Mucosa of rectum (tissue), 2 donors: ENCODE data around the gene PEAK1.

Experiments
- H3K27ac ChIP-seq, 2 donors: one replicate each; pipeline ENCODE4 v1.7.0; 2013; ENCODE audit warnings: inconsistent platforms in 2 of 2, low read depth in 2 of 2, low read length in 2 of 2
- H3K27me3 ChIP-seq, 2 donors: one replicate each; pipeline ENCODE4 v1.7.0; 2013; ENCODE audit warnings: low read length in 2 of 2; ENCODE audit not compliant: control insufficient read depth in 2 of 2, insufficient read depth in 2 of 2
- H3K36me3 ChIP-seq, 2 donors: one replicate each; pipeline ENCODE4 v1.7.0; 2013; ENCODE audit warnings: low read length in 2 of 2; ENCODE audit not compliant: control insufficient read depth in 2 of 2, insufficient read depth in 2 of 2
- H3K4me1 ChIP-seq, 2 donors: one replicate each; pipeline ENCODE4 v1.7.0; 2013; ENCODE audit warnings: low read length in 2 of 2, mild to moderate bottlenecking in 1 of 2; ENCODE audit not compliant: control insufficient read depth in 2 of 2, insufficient read depth in 2 of 2
- H3K4me3 ChIP-seq, 2 donors: one replicate each; pipeline ENCODE4 v1.7.0; 2013; ENCODE audit warnings: low read length in 2 of 2
- H3K9ac ChIP-seq, 2 donors: one replicate each; pipeline ENCODE4 v1.7.0; 2013; ENCODE audit warnings: low read length in 2 of 2, low read depth in 1 of 2, mild to moderate bottlenecking in 1 of 2
- H3K9me3 ChIP-seq, 2 donors: one replicate each; pipeline ENCODE4 v1.7.0; 2013; ENCODE audit warnings: low read length in 2 of 2; ENCODE audit not compliant: control insufficient read depth in 2 of 2
- donor health status: healthy.
- donor health status: Normal muscosa, but diverticular disease.

The PEAK1 gene

GRCh38 chr15:77076323-77076915 lies 343.5 kb downstream of the PEAK1 start:
- Histone ChIP-seq H3K27ac (no peak overlapping the region), H3K9me3 (no peaks in the 10 kb centered on the region)

GRCh38 chr15:77075528-77075927 lies 344.4 kb downstream of the PEAK1 start:
- Histone ChIP-seq H3K4me1 (peaks cover 3 to 4% of the 10 kb centered on the region in 2 donors), H3K27me3 (no peaks in the 10 kb centered on the region), H3K27ac (no peak overlapping the region), H3K9ac (no peak overlapping the region), H3K4me3 (no peak overlapping the region), H3K9me3 (no peaks in the 10 kb centered on the region), H3K36me3 (no peaks in the 10 kb centered on the region)

More at GRCh38 chr15:77076323-77076915, 343.5 kb downstream of the PEAK1 start:
- H3K4me1 ChIP-seq = peaks cover under 1 to 3% of the 10 kb centered on the region in 2 donors
- no peaks in the 10 kb centered on the region for H3K27me3 ChIP-seq
- no peaks in the 10 kb centered on the region for H3K36me3 ChIP-seq
- H3K9ac ChIP-seq = no peak overlapping the region
- H3K4me3 ChIP-seq = no peak overlapping the region

- Histone ChIP-seq H3K36me3 (no peaks in the 10 kb centered on the region), H3K4me3 (no peak overlapping the region), H3K9ac (no peak overlapping the region), H3K27me3 (no peaks in the 10 kb centered on the region), H3K9me3 (no peaks in the 10 kb centered on the region), H3K4me1 (peaks cover 8 to 9% of the 10 kb centered on the region in 2 donors), H3K27ac (no peak overlapping the region)
Observed at GRCh38 chr15:77074350-77074749, 345.6 kb downstream of the PEAK1 start.

GRCh38 chr15:77071305-77072223 lies 348.3 kb downstream of the PEAK1 start:
- Histone ChIP-seq H3K27ac (peak overlapping the region; percentile 94 to 96), H3K36me3 (no peaks in the 10 kb centered on the region), H3K27me3 (no peaks in the 10 kb centered on the region), H3K9me3 (no peaks in the 10 kb centered on the region), H3K4me1 (peaks cover 21 to 29% of the 10 kb centered on the region in 2 donors), H3K9ac (peak overlapping the region; percentile 87 to 95), H3K4me3 (peak overlapping the region in 1 of 2 donors; percentile 87)

- Histone ChIP-seq H3K4me1 (peaks cover 26 to 37% of the 10 kb centered on the region in 2 donors), H3K27ac (peak within 1 kb of the TSS; percentile 94 to 96), H3K27me3 (no peaks in the 10 kb centered on the region), H3K9me3 (no peaks in the 10 kb centered on the region), H3K9ac (peak within 1 kb of the TSS; percentile 87 to 95), H3K4me3 (peak within 1 kb of the TSS; percentile 77 to 87), H3K36me3 (no peaks in the 10 kb centered on the region)
Observed at GRCh38 chr15:77070495-77071304, 349.2 kb downstream of the PEAK1 start, which contains the start of gene TSPAN3. TSPAN3 (minus strand) TSS chr15:77071109; CDS start chr15:77070954, 155 bp downstream.

- H3K4me1 ChIP-seq = peaks cover 26 to 42% of the 10 kb centered on the region in 2 donors
- H3K9ac ChIP-seq = peak overlapping the region; percentile 87 to 95
- no peaks in the 10 kb centered on the region for H3K36me3 ChIP-seq
- peak overlapping the region; percentile 77 to 87 for H3K4me3 ChIP-seq
- H3K9me3 ChIP-seq = no peaks in the 10 kb centered on the region
- no peaks in the 10 kb centered on the region for H3K27me3 ChIP-seq
- peak overlapping the region; percentile 94 to 96 for H3K27ac ChIP-seq
Observed at GRCh38 chr15:77070180-77070494, 349.8 kb downstream of the PEAK1 start.

GRCh38 chr15:77069521-77070121 lies 350.3 kb downstream of the PEAK1 start:
- Histone ChIP-seq H3K9ac (peak overlapping the region; percentile 87 to 95), H3K4me3 (peak overlapping the region; percentile 77 to 87), H3K36me3 (no peaks in the 10 kb centered on the region), H3K27me3 (no peaks in the 10 kb centered on the region), H3K4me1 (peaks cover 26 to 46% of the 10 kb centered on the region in 2 donors), H3K9me3 (no peaks in the 10 kb centered on the region), H3K27ac (peak overlapping the region; percentile 94 to 96)

- Histone ChIP-seq H3K27me3 (no peaks in the 10 kb centered on the region), H3K27ac (peak overlapping the region; percentile 94 to 96), H3K9me3 (no peaks in the 10 kb centered on the region), H3K4me3 (peak overlapping the region; percentile 6 to 87), H3K36me3 (no peaks in the 10 kb centered on the region), H3K4me1 (peaks cover 29 to 56% of the 10 kb centered on the region in 2 donors), H3K9ac (peak overlapping the region in 1 of 2 donors; percentile 23)
Observed at GRCh38 chr15:77068633-77069032, 351.3 kb downstream of the PEAK1 start.

GRCh38 chr15:77067691-77068367 lies 352.1 kb downstream of the PEAK1 start:
- no peaks in the 10 kb centered on the region for H3K36me3 ChIP-seq
- H3K4me3 ChIP-seq = peak overlapping the region; percentile 42 to 62
- H3K9ac ChIP-seq = peak overlapping the region; percentile 44 to 47
- peaks cover 31 to 57% of the 10 kb centered on the region in 2 donors for H3K4me1 ChIP-seq
- H3K27me3 ChIP-seq = no peaks in the 10 kb centered on the region
- peak overlapping the region; percentile 89 to 96 for H3K27ac ChIP-seq
- H3K9me3 ChIP-seq = no peaks in the 10 kb centered on the region
